SK-N-SH (cell line): ENCODE data around the gene UNC93B1. TPM values are rescaled to one million over a fixed set of nuclear protein-coding genes. Genes with fewer than 3 reads are reported as not detected.

Experiments
- CTCF ChIA-PET: fragments of 300-600, 350-600 bp; formaldehyde crosslinking; extraction: SDS; loops from one replicate; lab custom pipeline; 2021; lab: Yijun Ruan, JAX
- POLR2A ChIA-PET: fragments of 350-600 bp; sonication (Branson Sonifier 250); formaldehyde crosslinking; extraction: SDS; loops from one replicate; lab custom pipeline; 2020; ENCODE audit warnings: antibody characterized with exemption, inconsistent platforms; lab: Yijun Ruan, JAX
- DNase-seq: peaks from one replicate; pipeline ENCODE4 v3.0.0; 2012
- H2AFZ ChIP-seq: fragments of 200-600 bp; sonication (generic); 2 replicates; pipeline ENCODE4 v1.8.1; 2016; ENCODE audit warnings: antibody characterized with exemption, mild to moderate bottlenecking, low read depth
- H3F3A ChIP-seq: fragments of 200-600 bp; sonication (generic); replicated peaks from 2 replicates; pipeline ENCODE3; 2016; ENCODE audit warnings: antibody characterized with exemption, mild to moderate bottlenecking; ENCODE audit not compliant: insufficient read depth
- H3K27ac ChIP-seq, 2 experiments: fragments of 200-500 bp in 1 of 2; fragments of 200-600 bp in 1 of 2; sonication (Bioruptor generic) in 1 of 2; sonication (generic), shearing (Covaris generic) in 1 of 2; 2 replicates each; pipeline versions ENCODE4 v1.5.1 to v1.6.1; 2014 to 2016; ENCODE audit warnings: low read depth in 2 of 2, inconsistent platforms in 1 of 2, low read length in 1 of 2, mild to moderate bottlenecking in 1 of 2, mixed read lengths in 1 of 2
- H3K27me3 ChIP-seq: fragments of 200-600 bp; sonication (generic), shearing (Covaris generic); 2 replicates; pipeline ENCODE4 v1.6.1; 2016; ENCODE audit warnings: mixed run types; ENCODE audit not compliant: insufficient read depth
- H3K36me3 ChIP-seq, 2 experiments: fragments of 200-500 bp in 1 of 2; fragments of 200-600 bp in 1 of 2; sonication (Bioruptor generic) in 1 of 2; sonication (generic) in 1 of 2; replicated peaks in 1 of 2; 2 replicates each; pipeline versions ENCODE3 to v1.5.1; 2014 to 2016; ENCODE audit warnings: low read length in 1 of 2, mild to moderate bottlenecking in 1 of 2; ENCODE audit not compliant: insufficient read depth in 2 of 2, control insufficient read depth in 1 of 2
- H3K4me1 ChIP-seq, 2 experiments: fragments of 200-500 bp in 1 of 2; fragments of 200-600 bp in 1 of 2; sonication (Bioruptor generic) in 1 of 2; sonication (generic), shearing (Covaris generic) in 1 of 2; 2 replicates each; pipeline versions ENCODE4 v1.5.1 to v1.6.1; 2014 to 2016; ENCODE audit warnings: low read depth in 1 of 2, low read length in 1 of 2, mixed run types in 1 of 2; ENCODE audit not compliant: insufficient read depth in 2 of 2, control insufficient read depth in 1 of 2
- H3K4me2 ChIP-seq: fragments of 200-600 bp; sonication (generic), shearing (Covaris generic); 2 replicates; pipeline ENCODE4 v1.6.1; 2017; ENCODE audit warnings: mixed run types
- H3K4me3 ChIP-seq, 2 experiments: fragments of 200-500 bp in 1 of 2; fragments of 200-600 bp in 1 of 2; sonication (Bioruptor generic) in 1 of 2; sonication (generic), shearing (Covaris generic) in 1 of 2; 2 replicates each; pipeline versions ENCODE4 v1.5.1 to v1.8.1; 2014 to 2016; ENCODE audit warnings: low read depth in 2 of 2, inconsistent platforms in 1 of 2, low read length in 1 of 2, mild to moderate bottlenecking in 1 of 2, mixed read lengths in 1 of 2, moderate library complexity in 1 of 2
- H3K79me2 ChIP-seq: fragments of 200-600 bp; sonication (generic); 2 replicates; pipeline ENCODE4 v1.8.1; 2017; ENCODE audit warnings: mild to moderate bottlenecking; ENCODE audit not compliant: insufficient read depth
- H3K9ac ChIP-seq: fragments of 200-600 bp; sonication (generic); 2 replicates; pipeline ENCODE4 v1.6.1; 2017; ENCODE audit warnings: mixed run types
- H3K9me2 ChIP-seq: fragments of 200-600 bp; sonication (generic); 2 replicates; pipeline ENCODE4 v1.6.1; 2017; ENCODE audit warnings: mixed run types
- H3K9me3 ChIP-seq: fragments of 200-600 bp; sonication (generic); 2 replicates; pipeline ENCODE4 v1.6.1; 2017; ENCODE audit warnings: mixed run types, mild to moderate bottlenecking, moderate library complexity
- H4K20me1 ChIP-seq: fragments of 200-600 bp; sonication (generic); 2 replicates; pipeline ENCODE4 v1.6.1; 2017; ENCODE audit warnings: mild to moderate bottlenecking, mixed run types; ENCODE audit not compliant: insufficient read depth
- ELF1 ChIP-seq: IDR thresholded peaks from 2 replicates; pipeline ENCODE4 v1.4.0; 2012
- FOXM1 ChIP-seq: IDR thresholded peaks from 2 replicates; pipeline ENCODE4 v1.4.0; 2012; ENCODE audit warnings: low read depth, mild to moderate bottlenecking
- IRF3 ChIP-seq: fragments of 150-350 bp; IDR thresholded peaks from 2 replicates; pipeline ENCODE4 v1.6.1; 2016; ENCODE audit warnings: mild to moderate bottlenecking, low read depth, low read length
- JUND ChIP-seq: IDR thresholded peaks from 2 replicates; pipeline ENCODE4 v1.4.0; 2012
- MXI1 ChIP-seq: IDR thresholded peaks from 2 replicates; pipeline ENCODE4 v1.6.1; 2012; ENCODE audit warnings: mild to moderate bottlenecking, low read depth, low read length, improper control_type of control experiment
- NFIC ChIP-seq: IDR thresholded peaks from 2 replicates; pipeline ENCODE4 v1.4.0; 2012; ENCODE audit warnings: borderline replicate concordance
- REST ChIP-seq: IDR thresholded peaks from 2 replicates; pipeline ENCODE4 v1.6.1; 2012; ENCODE audit warnings: mild to moderate bottlenecking, low read depth, low read length, moderate library complexity
- RFX5 ChIP-seq: IDR thresholded peaks from 2 replicates; pipeline ENCODE4 v1.6.1; 2012; ENCODE audit warnings: mild to moderate bottlenecking, improper control_type of control experiment, low read length
- SIN3A ChIP-seq: IDR thresholded peaks from 2 replicates; pipeline ENCODE4 v1.6.1; 2012; ENCODE audit warnings: low read depth, mild to moderate bottlenecking, low read length, moderate library complexity, borderline replicate concordance
- TAF1 ChIP-seq: IDR thresholded peaks from 2 replicates; pipeline ENCODE4 v1.6.1; 2012; ENCODE audit warnings: low read depth, mild to moderate bottlenecking, low read length, moderate library complexity, borderline replicate concordance
- TEAD4 ChIP-seq: IDR thresholded peaks from 2 replicates; pipeline ENCODE4 v1.4.0; 2012; ENCODE audit warnings: mild to moderate bottlenecking, borderline replicate concordance; ENCODE audit not compliant: insufficient read depth
- YY1 ChIP-seq: IDR thresholded peaks from 2 replicates; pipeline ENCODE4 v1.4.0; 2012; ENCODE audit warnings: low read depth, mild to moderate bottlenecking
- ZBTB33 ChIP-seq: IDR thresholded peaks from 2 replicates; pipeline ENCODE4 v1.4.0; 2012; ENCODE audit warnings: low read depth, borderline replicate concordance
- WGBS: methylation state at CpG from one replicate; pipeline ENCODE4 v1.1.6; 2017; ENCODE audit warnings: low lambda C conversion rate; 5-methylcytosine and 5-hydroxymethylcytosine counted together
- polyA plus RNA-seq, 3 experiments: library from polyadenylated mRNA; depleted of rRNA; stranded (reverse); fragments of >200 nt; gene quantifications; 2 replicates each; pipeline ENCODE4 v1.2.3, GENCODE V29; 2012

Gene UNC93B1
- polyA plus RNA-seq, 1 of the 3 experiments (the other 2 are of a cell fraction): 28.9 TPM

- Histone ChIP-seq H4K20me1 (no peaks in the 10 kb centered on the region), H2AFZ (no peak overlapping the region), H3K4me3 (no peak overlapping the region), H3K9ac (no peak overlapping the region), H3K9me3 (no peaks in the 10 kb centered on the region), H3K27ac (no peak overlapping the region), H3F3A (no peaks in the 10 kb centered on the region), H3K27me3 (no peaks in the 10 kb centered on the region), H3K9me2 (no peaks in the 10 kb centered on the region), H3K79me2 (no peaks in the 10 kb centered on the region), H3K36me3 (no peaks in the 10 kb centered on the region), H3K4me2 (no peak overlapping the region), H3K4me1 (peaks cover 0 to 10% of the 10 kb centered on the region in 2 experiments; a peak in 1 of 4 replicates)
- CTCF ChIA-PET: interaction anchor here (0.9 kb wide), 1 partner anchor 11 kb away, joined by 3 read pairs; no protein-coding TSS in a partner anchor
- DNase-seq: no peak
- TF ChIP-seq ZBTB33 (no peak), YY1 (no peak), IRF3 (no peak), JUND (no peak), FOXM1 (no peak)
- 79% methylated on average over 11 of the region's 35 CpGs for WGBS
- POLR2A ChIA-PET: no interaction called here
These were observed 45.0 kb upstream of the UNC93B1 start for GRCh38 chr11:68048681-68049508.

GRCh38 chr11:68047437-68048290 lies 43.8 kb upstream of the UNC93B1 start:
- Histone ChIP-seq H3K4me1 (peaks cover 0 to 10% of the 10 kb centered on the region in 2 experiments; a peak in 1 of 4 replicates), H3F3A (no peaks in the 10 kb centered on the region), H3K9me3 (no peaks in the 10 kb centered on the region), H3K9ac (no peak overlapping the region), H3K9me2 (no peaks in the 10 kb centered on the region), H3K4me2 (no peak overlapping the region), H2AFZ (no peak overlapping the region), H4K20me1 (no peaks in the 10 kb centered on the region), H3K36me3 (no peaks in the 10 kb centered on the region), H3K27me3 (no peaks in the 10 kb centered on the region), H3K27ac (no peak overlapping the region), H3K4me3 (no peak overlapping the region), H3K79me2 (no peaks in the 10 kb centered on the region)
- POLR2A ChIA-PET: no interaction called here
- CTCF ChIA-PET: no interaction called here
- WGBS: 85% methylated on average over 34 of the region's 37 CpGs
- no peak for DNase-seq
- no peak for TF ChIP-seq MXI1
- no peak for TF ChIP-seq TEAD4
- TF ChIP-seq REST: no peak
- no peak for TF ChIP-seq NFIC
- no peak for TF ChIP-seq RFX5
- no peak for TF ChIP-seq YY1
- no peak for TF ChIP-seq FOXM1
- TF ChIP-seq SIN3A: no peak
- TF ChIP-seq ELF1: no peak
- no peak for TF ChIP-seq ZBTB33
- no peak for TF ChIP-seq TAF1
